ENCODE measurements around the gene IQCK. TPM values are rescaled to one million over a fixed set of nuclear protein-coding genes. Genes with fewer than 3 reads are reported as not detected.

Gene IQCK
- polyA plus RNA-seq, 1 donor from 2014 or later = 3.4 TPM

DNA sequence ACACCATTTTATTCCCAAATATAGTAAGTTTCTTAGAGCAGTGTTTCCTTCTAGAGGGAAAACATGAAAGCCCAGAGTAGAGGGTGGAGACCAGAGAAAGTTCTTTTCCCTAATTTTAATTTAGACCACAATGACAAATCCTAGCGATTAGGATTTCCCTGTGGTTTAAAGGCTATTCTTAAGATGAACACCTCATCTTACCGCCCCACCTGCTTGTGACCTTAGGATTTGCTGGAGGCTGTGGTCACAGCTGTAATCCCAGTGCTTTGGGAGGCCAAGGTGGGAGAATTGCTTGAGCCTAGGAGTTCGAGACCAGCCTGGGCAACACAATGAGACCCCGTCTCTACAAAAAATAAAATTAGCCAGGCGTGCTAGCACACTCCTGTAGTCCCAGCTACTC lies 115.5 kb downstream of the IQCK start:
- Mint-ChIP-seq H3K36me3 (peaks cover 3% of the 10 kb centered on the region), H3K27ac (no peak overlapping the region), H3K4me1 (no peaks in the 10 kb centered on the region), H3K9me3 (peaks cover 0 to 2% (median 0%) of the 10 kb centered on the region in 3 donors), H3K27me3 (peaks cover 2% of the 10 kb centered on the region), H3K4me3 (no peak overlapping the region)

DNA sequence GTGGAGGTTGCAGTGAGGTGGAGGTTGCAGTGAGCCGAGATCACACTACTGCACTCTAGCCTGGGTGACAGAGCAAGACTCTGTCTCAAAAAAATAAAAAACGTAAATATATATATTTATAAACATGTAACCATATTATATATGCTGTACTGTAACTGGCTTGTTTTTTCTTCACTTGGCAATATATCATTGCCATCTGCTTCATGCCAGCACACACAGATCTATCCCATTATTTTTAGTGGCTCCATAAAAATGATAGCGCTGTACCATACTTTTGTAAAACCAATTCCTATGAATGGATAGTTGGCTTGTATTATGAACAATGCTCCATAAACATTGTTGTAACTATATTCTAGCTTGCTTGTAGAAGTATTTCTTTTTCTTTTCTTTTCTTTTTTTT lies 117.1 kb downstream of the IQCK start:
- peaks cover under 1% of the 10 kb centered on the region for H3K36me3 Mint-ChIP-seq
- H3K9me3 Mint-ChIP-seq = peaks cover 0 to 2% (median 0%) of the 10 kb centered on the region in 3 donors
- H3K27ac Mint-ChIP-seq = no peak overlapping the region
- H3K4me3 Mint-ChIP-seq = no peak overlapping the region
- peaks cover 2% of the 10 kb centered on the region for H3K27me3 Mint-ChIP-seq
- H3K4me1 Mint-ChIP-seq = no peaks in the 10 kb centered on the region

- Mint-ChIP-seq H3K27ac (no peak overlapping the region), H3K4me3 (no peak overlapping the region), H3K27me3 (peaks cover 2% of the 10 kb centered on the region), H3K4me1 (no peaks in the 10 kb centered on the region), H3K36me3 (no peaks in the 10 kb centered on the region), H3K9me3 (peaks cover 0 to 2% (median 0%) of the 10 kb centered on the region in 3 donors)
Observed at GRCh38 chr16:19835968-19836421, 117.9 kb downstream of the IQCK start.

- no peak overlapping the region for H3K4me3 Mint-ChIP-seq
- no peak overlapping the region for H3K27ac Mint-ChIP-seq
- H3K36me3 Mint-ChIP-seq = no peaks in the 10 kb centered on the region
Observed at GRCh38 chr16:19837331-19837980, 119.4 kb downstream of the IQCK start.

GRCh38 chr16:19837984-19838707 lies 120.1 kb downstream of the IQCK start:
- no peaks in the 10 kb centered on the region for H3K4me1 Mint-ChIP-seq
- H3K9me3 Mint-ChIP-seq = peaks cover 0 to 2% (median 0%) of the 10 kb centered on the region in 3 donors
- no peak overlapping the region for H3K27ac Mint-ChIP-seq
- no peak overlapping the region for H3K4me3 Mint-ChIP-seq
- no peaks in the 10 kb centered on the region for H3K36me3 Mint-ChIP-seq
- H3K27me3 Mint-ChIP-seq = no peaks in the 10 kb centered on the region

More at GRCh38 chr16:19837331-19837980, 119.4 kb downstream of the IQCK start:
- no peaks in the 10 kb centered on the region for H3K4me1 Mint-ChIP-seq
- peaks cover 0 to 2% (median 0%) of the 10 kb centered on the region in 3 donors for H3K9me3 Mint-ChIP-seq
- H3K27me3 Mint-ChIP-seq = peaks cover 2% of the 10 kb centered on the region

DNA sequence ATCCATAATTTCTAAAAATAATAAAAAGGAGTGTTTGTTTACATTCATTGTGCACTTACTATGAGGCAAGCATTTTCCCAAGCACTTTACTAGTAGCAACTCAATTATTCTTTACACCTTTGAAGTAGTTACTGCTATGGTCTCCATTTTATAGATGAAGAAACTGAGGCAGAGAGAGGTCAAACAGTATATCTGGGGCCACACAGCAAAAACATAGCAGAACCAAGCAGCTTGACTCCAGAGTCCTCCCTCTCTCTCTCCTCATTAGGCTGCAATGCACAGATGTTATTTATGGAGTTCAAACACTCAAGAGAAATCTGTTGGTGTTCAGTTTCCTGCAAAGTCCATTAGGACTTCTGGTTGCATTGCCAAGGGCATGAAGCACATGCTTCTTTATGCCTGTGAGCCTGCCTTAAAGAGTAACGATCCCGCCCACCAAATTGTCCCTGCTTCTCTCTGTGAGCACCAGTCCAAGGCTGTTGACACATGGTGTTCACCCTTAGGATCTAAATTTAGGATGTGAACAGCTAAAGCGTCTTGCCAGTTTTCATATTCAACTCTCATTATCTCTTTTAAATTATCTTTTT lies 122.5 kb downstream of the IQCK start:
- no peak overlapping the region for H3K4me3 Mint-ChIP-seq
- H3K9me3 Mint-ChIP-seq = no peaks in the 10 kb centered on the region
- H3K27me3 Mint-ChIP-seq = no peaks in the 10 kb centered on the region
- H3K27ac Mint-ChIP-seq = no peak overlapping the region
- H3K4me1 Mint-ChIP-seq = no peaks in the 10 kb centered on the region
- H3K36me3 Mint-ChIP-seq = no peaks in the 10 kb centered on the region

DNA sequence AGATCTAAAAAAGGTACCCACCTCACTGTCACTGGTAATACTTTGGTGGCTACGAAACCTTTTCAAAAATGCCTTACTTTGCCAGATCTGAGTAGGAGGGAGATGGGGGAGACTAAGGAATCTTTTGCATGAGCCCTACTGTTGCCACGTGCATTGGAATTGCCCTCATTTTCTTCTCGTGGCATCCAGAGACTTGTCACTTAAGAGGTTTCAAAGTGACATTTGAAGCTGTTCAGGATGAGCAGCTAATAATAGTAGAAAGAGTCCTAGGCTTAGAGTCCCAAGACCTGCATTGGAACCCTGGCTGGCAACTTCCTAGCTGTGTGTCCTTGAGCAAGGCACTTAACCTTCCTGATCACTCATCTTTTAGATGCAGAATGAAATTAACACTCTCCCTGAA lies 123.1 kb downstream of the IQCK start:
- H3K36me3 Mint-ChIP-seq = no peaks in the 10 kb centered on the region
- no peaks in the 10 kb centered on the region for H3K27me3 Mint-ChIP-seq
- H3K9me3 Mint-ChIP-seq = no peaks in the 10 kb centered on the region
- no peaks in the 10 kb centered on the region for H3K4me1 Mint-ChIP-seq
- no peak overlapping the region for H3K4me3 Mint-ChIP-seq
- no peak overlapping the region for H3K27ac Mint-ChIP-seq

DNA sequence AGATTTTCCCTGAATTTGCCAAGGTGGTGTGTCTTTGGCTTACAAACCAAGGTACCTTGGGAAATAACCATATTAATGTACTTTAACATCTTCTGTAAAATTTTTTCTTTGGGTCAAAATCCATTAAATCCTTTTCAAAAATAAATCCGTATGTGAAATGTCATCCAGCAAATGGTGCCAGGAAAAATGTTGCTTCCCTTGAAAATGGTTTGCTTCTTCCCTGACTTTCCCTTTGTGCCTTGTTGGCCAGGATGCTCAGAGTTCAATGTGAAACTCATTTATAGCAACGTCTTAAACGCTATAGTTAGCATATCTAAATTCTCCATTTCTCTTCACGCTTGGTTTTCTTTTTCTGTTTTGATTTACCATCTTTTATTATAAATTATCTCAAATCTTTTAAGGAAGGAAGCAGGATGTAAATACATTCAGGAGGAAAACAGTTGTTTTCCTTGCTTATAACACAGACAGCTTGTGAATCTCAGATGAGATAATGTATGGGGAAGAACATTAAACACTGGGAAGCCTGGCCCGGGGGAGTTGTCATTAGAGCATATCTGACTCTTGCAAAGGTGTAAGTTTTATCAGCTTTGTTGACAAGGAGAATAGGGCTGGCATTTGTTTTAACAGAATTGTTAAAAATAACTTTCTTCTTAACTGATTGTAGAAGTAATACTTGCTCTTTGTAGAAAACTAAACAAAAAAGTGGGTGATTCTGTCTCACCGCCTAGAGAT lies 124.5 kb downstream of the IQCK start:
- Mint-ChIP-seq H3K36me3 (no peaks in the 10 kb centered on the region), H3K4me3 (no peak overlapping the region), H3K27me3 (no peaks in the 10 kb centered on the region), H3K9me3 (no peaks in the 10 kb centered on the region), H3K27ac (no peak overlapping the region), H3K4me1 (no peaks in the 10 kb centered on the region)

DNA sequence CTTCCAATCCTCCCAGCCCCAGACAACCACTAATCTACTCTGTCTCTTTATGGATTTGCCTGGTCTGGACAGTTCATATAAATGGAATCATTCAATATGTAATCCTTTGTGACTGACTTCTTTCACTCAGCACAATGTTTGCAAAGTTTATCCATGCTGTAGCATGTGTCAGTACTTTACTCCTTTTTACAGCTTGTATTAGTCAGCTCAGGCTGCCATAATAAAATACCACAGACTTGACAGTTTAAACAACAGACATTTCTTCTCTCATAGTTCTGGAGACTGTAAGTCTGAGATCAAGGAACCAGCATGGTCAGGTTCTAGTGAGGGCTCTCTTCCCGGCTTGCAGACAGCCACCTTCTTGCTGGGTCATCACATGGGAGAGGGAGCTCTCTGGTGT lies 125.3 kb downstream of the IQCK start:
- no peaks in the 10 kb centered on the region for H3K27me3 Mint-ChIP-seq
- no peaks in the 10 kb centered on the region for H3K4me1 Mint-ChIP-seq
- H3K36me3 Mint-ChIP-seq = no peaks in the 10 kb centered on the region
- H3K27ac Mint-ChIP-seq = no peak overlapping the region
- H3K4me3 Mint-ChIP-seq = no peak overlapping the region
- H3K9me3 Mint-ChIP-seq = no peaks in the 10 kb centered on the region

- Mint-ChIP-seq H3K4me3 (no peak overlapping the region), H3K27ac (no peak overlapping the region), H3K27me3 (no peaks in the 10 kb centered on the region), H3K9me3 (no peaks in the 10 kb centered on the region), H3K4me1 (no peaks in the 10 kb centered on the region), H3K36me3 (no peaks in the 10 kb centered on the region)
Observed at GRCh38 chr16:19844945-19845641, 127.0 kb downstream of the IQCK start.

DNA sequence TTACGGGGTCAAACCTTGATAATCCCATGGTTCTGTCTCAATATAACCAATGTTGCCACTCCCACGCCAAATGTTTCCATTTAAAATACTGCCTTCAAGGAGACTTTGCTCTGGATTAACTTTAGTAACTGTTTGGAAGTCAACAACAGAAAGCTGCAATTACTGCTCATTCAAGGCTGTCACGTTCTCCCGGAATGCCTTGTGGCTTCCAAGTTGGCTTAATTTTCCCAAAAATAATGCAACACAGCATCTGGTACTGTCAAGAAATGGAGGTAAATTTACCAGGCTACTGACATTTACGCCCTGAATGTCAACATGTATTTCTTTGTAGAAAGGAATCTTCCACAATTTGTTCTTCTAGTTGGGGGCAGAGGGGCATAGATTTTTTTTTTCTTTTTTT lies 128.4 kb downstream of the IQCK start:
- no peak overlapping the region for H3K27ac Mint-ChIP-seq
- no peaks in the 10 kb centered on the region for H3K4me1 Mint-ChIP-seq
- H3K36me3 Mint-ChIP-seq = no peaks in the 10 kb centered on the region
- H3K27me3 Mint-ChIP-seq = no peaks in the 10 kb centered on the region
- H3K9me3 Mint-ChIP-seq = no peaks in the 10 kb centered on the region
- H3K4me3 Mint-ChIP-seq = no peak overlapping the region

DNA sequence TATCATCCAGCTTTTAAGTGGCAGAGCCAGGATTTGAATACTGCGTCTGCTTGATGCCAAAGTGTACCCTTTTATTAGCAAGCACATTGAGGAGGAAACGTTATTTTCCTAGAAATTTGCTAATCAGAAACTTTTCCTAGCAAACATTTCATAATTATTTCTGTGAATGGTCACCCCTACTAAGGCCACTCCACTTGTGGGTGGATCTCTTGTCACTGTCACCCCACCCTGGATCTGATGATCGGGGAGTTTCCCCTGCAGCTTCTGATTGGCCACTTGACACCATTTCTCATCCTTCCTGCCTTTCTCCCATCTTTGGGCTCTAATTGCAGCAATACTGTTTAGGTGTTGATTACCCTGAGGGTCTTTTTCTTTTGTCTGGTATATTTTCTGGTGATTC lies 130.7 kb downstream of the IQCK start:
- Mint-ChIP-seq H3K27ac (no peak overlapping the region), H3K27me3 (no peaks in the 10 kb centered on the region), H3K4me1 (peaks cover 0 to 1% (median 0%) of the 10 kb centered on the region in 3 donors), H3K9me3 (no peaks in the 10 kb centered on the region), H3K36me3 (no peaks in the 10 kb centered on the region), H3K4me3 (no peak overlapping the region)

GRCh38 chr16:19850131-19850817 lies 132.2 kb downstream of the IQCK start:
- no peak overlapping the region for H3K4me3 Mint-ChIP-seq
- H3K4me1 Mint-ChIP-seq = peaks cover 0 to 1% (median 0%) of the 10 kb centered on the region in 3 donors
- no peaks in the 10 kb centered on the region for H3K36me3 Mint-ChIP-seq
- H3K9me3 Mint-ChIP-seq = no peaks in the 10 kb centered on the region
- no peak overlapping the region for H3K27ac Mint-ChIP-seq
- H3K27me3 Mint-ChIP-seq = peaks cover 5% of the 10 kb centered on the region

DNA sequence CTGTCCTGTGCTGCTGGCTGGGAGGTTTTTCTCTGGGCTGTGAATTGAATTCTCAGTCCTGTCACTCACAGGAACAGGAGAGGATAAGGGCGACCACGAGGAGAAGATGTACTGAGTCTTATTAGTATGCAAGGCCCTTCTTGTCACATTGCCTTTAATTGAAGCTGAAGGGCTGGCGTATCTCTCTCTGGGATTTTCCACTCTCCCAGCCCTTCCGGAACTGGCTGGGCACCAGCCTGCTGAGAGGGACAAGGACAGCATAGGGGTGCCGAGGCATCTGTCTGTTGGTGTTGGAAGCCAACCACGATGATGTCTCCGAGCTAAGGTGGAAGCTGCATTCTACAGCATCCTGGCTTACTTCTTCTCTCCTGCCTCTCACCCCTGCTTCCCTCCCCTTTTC lies 133.4 kb downstream of the IQCK start:
- Mint-ChIP-seq H3K4me3 (no peak overlapping the region), H3K36me3 (no peaks in the 10 kb centered on the region), H3K9me3 (no peaks in the 10 kb centered on the region), H3K27ac (no peak overlapping the region), H3K4me1 (peaks cover 0 to 1% (median 0%) of the 10 kb centered on the region in 3 donors), H3K27me3 (peaks cover 5% of the 10 kb centered on the region)
